ENCODE results near the gene ARTN. TPM values are rescaled to one million over a fixed set of nuclear protein-coding genes. Genes with fewer than 3 reads are reported as not detected.
A peak's percentile ranks its signal among the peaks of the same experiment; 100 is the strongest.

Gene ARTN
- total and polyA plus RNA-seq, 11 donors: 0.07 to 1.3 (median 0.23) TPM; not detected in 6

GRCh38 chr1:43937179-43937865, 3.7 kb downstream of the ARTN start:
- WGBS, 4 donors: 91 to 95% (median 94%) methylated on average over 7 to 8 of the region's 8 CpGs
- intact Hi-C loops (cut with DNase I): loop anchor here in 4 of 10 donors (5.0 to 10.0 kb wide), 3 partner anchors 107 to 413 kb away; partner anchors contain the start of gene PTPRF (in 1 of the 4)

GRCh38 chr1:43938383-43938782, 4.8 kb downstream of the ARTN start:
- peaks cover 3 to 20% (median 9%) of the 10 kb centered on the region in 9 donors for H3K27me3 ChIP-seq
- intact Hi-C loops (cut with DNase I): loop anchor here in 4 of 10 donors (5.0 to 10.0 kb wide), 3 partner anchors 106 to 414 kb away; partner anchors contain the start of gene PTPRF (in 1 of the 4)
- H3K27ac ChIP-seq: no peak overlapping the region
- peaks cover 3 to 27% (median 13%) of the 10 kb centered on the region in 12 donors for H3K4me1 ChIP-seq
- TF ChIP-seq POLR2A (IDR thresholded peaks at IDR 0.05): no peak
- no peak for TF ChIP-seq CTCF (IDR thresholded peaks at IDR 0.05)
- H3K4me3 ChIP-seq: no peak overlapping the region
- H3K36me3 ChIP-seq: no peaks in the 10 kb centered on the region
- whole genome bisulfite sequencing, 4 donors: 71 to 86% (median 79%) methylated on average over 9 to 10 of the region's 10 CpGs
- DNase-seq: peak in 1 of 5 donors; percentile 13
- no peak for ATAC-seq
- H3K9me3 ChIP-seq: no peaks in the 10 kb centered on the region

More at GRCh38 chr1:43937179-43937865, 3.7 kb downstream of the ARTN start:
- ATAC-seq (no peak), DNase-seq (no peak)
- H3K27ac ChIP-seq: no peak overlapping the region
- H3K4me1 ChIP-seq: peaks cover 3 to 32% (median 19%) of the 10 kb centered on the region in 12 donors
- H3K9me3 ChIP-seq: no peaks in the 10 kb centered on the region
- H3K4me3 ChIP-seq: no peak overlapping the region
- TF ChIP-seq POLR2A (IDR thresholded peaks at IDR 0.05): no peak
- no peak for TF ChIP-seq CTCF (IDR thresholded peaks at IDR 0.05)
- no peaks in the 10 kb centered on the region for H3K36me3 ChIP-seq
- peaks cover 3 to 23% (median 9%) of the 10 kb centered on the region in 9 donors for H3K27me3 ChIP-seq

- Histone ChIP-seq H3K4me1 (peaks cover 0 to 20% (median 7%) of the 10 kb centered on the region in 12 donors), H3K9me3 (no peaks in the 10 kb centered on the region), H3K27me3 (peaks cover 0 to 14% (median 4%) of the 10 kb centered on the region in 9 donors), H3K27ac (no peak overlapping the region), H3K4me3 (no peak overlapping the region), H3K36me3 (no peaks in the 10 kb centered on the region)
- intact Hi-C loops (cut with DNase I): loop anchor here in 4 of 10 donors (5.0 to 10.0 kb wide), 3 partner anchors 106 to 414 kb away; partner anchors contain the start of gene PTPRF (in 1 of the 4)
- peak in 3 of 4 donors; percentile 40 to 54 (median 44) for ATAC-seq
- DNase-seq: peak in 2 of 5 donors; percentile 48 to 68
- TF ChIP-seq POLR2A (IDR thresholded peaks at IDR 0.05) (no peak), CTCF (IDR thresholded peaks at IDR 0.05) (no peak)
- 49 to 66% (median 53%) methylated on average over 3 of the region's 3 CpGs for WGBS, 4 donors
These were observed 5.4 kb downstream of the ARTN start for GRCh38 chr1:43938892-43939587.

- WGBS, 4 donors: 87 to 93% (median 89%) methylated on average over 3 of the region's 3 CpGs
These were observed 8.8 kb downstream of the ARTN start for GRCh38 chr1:43942411-43942810.

More at GRCh38 chr1:43942411-43942810, 8.8 kb downstream of the ARTN start:
- intact Hi-C loops (cut with DNase I): no loop called here
- no peaks in the 10 kb centered on the region for H3K36me3 ChIP-seq
- DNase-seq: peak in 1 of 5 donors; percentile 12
- H3K4me1 ChIP-seq: peaks cover 0 to 26% (median 13%) of the 10 kb centered on the region in 12 donors
- no peak for ATAC-seq
- no peak overlapping the region for H3K27ac ChIP-seq
- H3K9me3 ChIP-seq: no peaks in the 10 kb centered on the region
- no peaks in the 10 kb centered on the region for H3K27me3 ChIP-seq
- H3K4me3 ChIP-seq: no peak overlapping the region
- TF ChIP-seq CTCF (IDR thresholded peaks at IDR 0.05) (no peak), POLR2A (IDR thresholded peaks at IDR 0.05) (no peak)

Data from heart left ventricle (tissue), 16 donors.